Panc1 (cell line): ENCODE data around the gene SPACA5. TPM values are rescaled to one million over a fixed set of nuclear protein-coding genes. Genes with fewer than 3 reads are reported as not detected.

Experiments
- ATAC-seq: fragments of 200-7000 bp; cut with Tn5 transposase; 2 replicates; pipeline ENCODE4 v1.9.1; 2020; ENCODE audit warnings: mild to moderate bottlenecking, moderate library complexity
- BruUV-seq: library from RNA; stranded (reverse); fragments of 400-500 nt; replicated peaks from 2 replicates; lab custom pipeline; 2021; lab: Mats Ljungman, UMichigan
- CTCF ChIA-PET: fragments of 300-600 bp; sonication (Branson Sonifier 250); formaldehyde crosslinking; loops from one replicate; lab custom pipeline; 2022; ENCODE audit warnings: antibody characterized with exemption; lab: Charles Lee
- POLR2A ChIA-PET: fragments of 300-600 bp; sonication (Branson Sonifier 250); formaldehyde crosslinking; loops from one replicate; lab custom pipeline; 2022; ENCODE audit warnings: antibody characterized with exemption; lab: Charles Lee
- DNase-seq: peaks from one replicate; pipeline ENCODE4 v3.0.0-alpha.2; 2010; ENCODE audit warnings: low read depth, low spot score
- H3K27ac ChIP-seq: 2 replicates; pipeline ENCODE4 v1.5.1; 2011; ENCODE audit warnings: mild to moderate bottlenecking, low read length, inconsistent platforms
- H3K27me3 ChIP-seq: fragments of 200-500 bp; sonication (Bioruptor generic); 2 replicates; pipeline ENCODE4 v1.6.0; 2014; ENCODE audit warnings: low read length, inconsistent platforms; ENCODE audit not compliant: control insufficient read depth, insufficient read depth
- H3K36me3 ChIP-seq: fragments of 200-500 bp; sonication (Bioruptor generic); 2 replicates; pipeline ENCODE4 v1.5.1; 2014; ENCODE audit warnings: inconsistent platforms, mild to moderate bottlenecking, low read length, moderate library complexity; ENCODE audit not compliant: control insufficient read depth, insufficient read depth
- H3K4me1 ChIP-seq: 2 replicates; pipeline ENCODE4 v1.5.1; 2011; ENCODE audit warnings: inconsistent platforms, mild to moderate bottlenecking, low read length, moderate library complexity; ENCODE audit not compliant: control insufficient read depth, insufficient read depth
- H3K4me3 ChIP-seq, 2 experiments: 2 replicates each; pipeline ENCODE4 v1.5.1; 2011 to 2012; ENCODE audit warnings: low read depth in 2 of 2, low read length in 2 of 2, mild to moderate bottlenecking in 2 of 2, inconsistent platforms in 1 of 2, moderate library complexity in 1 of 2
- H3K9me3 ChIP-seq: fragments of 200-500 bp; sonication (Bioruptor generic); 2 replicates; pipeline ENCODE4 v1.5.1; 2014; ENCODE audit warnings: low read depth, mild to moderate bottlenecking, inconsistent platforms, low read length, moderate library complexity; ENCODE audit not compliant: control insufficient read depth, insufficient read depth
- CTCF ChIP-seq: fragments of 450-650 bp; IDR thresholded peaks from 2 replicates; pipeline ENCODE4 v1.5.1; 2017; ENCODE audit warnings: mild to moderate bottlenecking
- POLR2AphosphoS5 ChIP-seq: IDR thresholded peaks from 2 replicates; pipeline ENCODE4 v1.6.1; 2012; ENCODE audit warnings: mild to moderate bottlenecking, low read depth, low read length, moderate library complexity
- REST ChIP-seq, 2 experiments: IDR thresholded peaks; 2 replicates each; pipeline ENCODE4 v1.6.1; 2011 to 2012; ENCODE audit warnings: low read depth in 2 of 2, control low read depth in 1 of 2, low read length in 1 of 2, mild to moderate bottlenecking in 1 of 2, moderate library complexity in 1 of 2; ENCODE audit not compliant: insufficient read depth in 1 of 2
- SIN3A ChIP-seq: IDR thresholded peaks from 2 replicates; pipeline ENCODE4 v1.6.1; 2012; ENCODE audit warnings: low read depth, mild to moderate bottlenecking, low read length, moderate library complexity, borderline replicate concordance; ENCODE audit not compliant: insufficient read depth
- TCF7L2 ChIP-seq: IDR thresholded peaks from 2 replicates; pipeline ENCODE4 v1.6.1; 2011; ENCODE audit warnings: mild to moderate bottlenecking, low read depth, low read length, inconsistent platforms
- in situ Hi-C: cut with HindIII; loops from 2 replicates; pipeline ENCODE4 v1.10.0; 2016; ENCODE audit warnings: low sequenced_read_pairs, low pct_unique_long_range_greater_than_20kb
- intact Hi-C: fragments of 100-400 bp; cut with micrococcal nuclease; formaldehyde crosslinking; loops from one replicate; pipeline ENCODE4 v1.10.0; 2022; ENCODE audit not compliant: unreplicated experiment
- total RNA-seq: library from RNA; stranded (reverse); gene quantifications from one replicate; pipeline ENCODE4 v1.2.1, GENCODE V29; 2021; ENCODE audit not compliant: unreplicated experiment

Gene SPACA5
- total RNA-seq, 1 experiment from 2014 or later, result not detected

- CTCF ChIA-PET, result no interaction called here
- Histone ChIP-seq H3K36me3 (no peaks in the 10 kb centered on the region), H3K27me3 (no peaks in the 10 kb centered on the region), H3K27ac (no peak overlapping the region), H3K9me3 (peaks cover 15% of the 10 kb centered on the region), H3K4me3 (no peak overlapping the region), H3K4me1 (no peaks in the 10 kb centered on the region)
- POLR2A ChIA-PET, result no interaction called here
- DNase-seq (no peak), ATAC-seq (no peak)
- in situ Hi-C loops, result no loop called here
- intact Hi-C loops, result no loop called here
- TF ChIP-seq REST (IDR thresholded peaks at IDR 0.05; ENCODE audit: insufficient read depth in 1 of 2, low read depth in 2 of 2, low read length in 1 of 2) (no peak), POLR2AphosphoS5 (no peak), CTCF (no peak), TCF7L2 (no peak), SIN3A (no peak)
- BruUV-seq, result no TSS peak
These were observed 52.0 kb downstream of the SPACA5 start for GRCh38 chrX:48058621-48059295.

- Histone ChIP-seq H3K4me1 (no peaks in the 10 kb centered on the region), H3K27me3 (no peaks in the 10 kb centered on the region), H3K36me3 (no peaks in the 10 kb centered on the region), H3K4me3 (no peak overlapping the region), H3K27ac (no peak overlapping the region), H3K9me3 (peaks cover 15% of the 10 kb centered on the region)
- no peak for TF ChIP-seq REST (IDR thresholded peaks at IDR 0.05; ENCODE audit: insufficient read depth in 1 of 2, low read depth in 2 of 2, low read length in 1 of 2)
- TF ChIP-seq TCF7L2, result no peak
- no peak for TF ChIP-seq CTCF
- no peak for TF ChIP-seq SIN3A
- TF ChIP-seq POLR2AphosphoS5, result no peak
- DNase-seq (no peak), ATAC-seq (no peak)
- intact Hi-C loops (no loop called here), in situ Hi-C loops (no loop called here)
- CTCF ChIA-PET, result no interaction called here
- BruUV-seq, result no TSS peak
- POLR2A ChIA-PET, result no interaction called here
These were observed 52.5 kb downstream of the SPACA5 start for GRCh38 chrX:48059296-48059639.

Other genes with a start within 250 kb of the SPACA5 start
- 10.7 TPM for gene ZNF81, start 170.1 kb upstream of the SPACA5 start, total RNA-seq
- 11.1 TPM for gene ZNF182, start 3.0 kb upstream of the SPACA5 start, total RNA-seq
- 3.0 TPM for gene ZNF630, start 64.7 kb downstream of the SPACA5 start, total RNA-seq
- gene SPACA5B, start 123.6 kb downstream of the SPACA5 start, total RNA-seq, result not detected
- gene SSX5, start 189.8 kb downstream of the SPACA5 start, total RNA-seq, result not detected
- 0.13 TPM for gene SSX1, start 248.4 kb downstream of the SPACA5 start, total RNA-seq